A673 (cell line): ENCODE data around the gene PUS10. TPM values are rescaled to one million over a fixed set of nuclear protein-coding genes. Genes with fewer than 3 reads are reported as not detected.
A peak's percentile ranks its signal among the peaks of the same experiment; 100 is the strongest.

Experiments used
- BruUV-seq: library from RNA; stranded (reverse); fragments of 400-500 nt; replicated peaks from 2 replicates; lab custom pipeline; 2021; lab: Mats Ljungman, UMichigan
- CTCF ChIA-PET: fragments of 300-600 bp; sonication (Branson Sonifier 250); formaldehyde crosslinking; loops from one replicate; lab custom pipeline; 2022; ENCODE audit warnings: antibody characterized with exemption; lab: Charles Lee
- POLR2A ChIA-PET: fragments of 300-600 bp; sonication (Branson Sonifier 250); formaldehyde crosslinking; loops from one replicate; lab custom pipeline; 2022; ENCODE audit warnings: antibody characterized with exemption; ENCODE audit not compliant: low non-redundant PET; lab: Charles Lee
- DNase-seq: peaks from one replicate; pipeline ENCODE4 v3.0.0-alpha.2; 2015; ENCODE audit warnings: low spot score
- H3K27ac ChIP-seq: fragments of 200-600 bp; sonication (generic); 2 replicates; pipeline ENCODE4 v1.5.1; 2016; ENCODE audit warnings: mixed run types, low read depth, mild to moderate bottlenecking, mixed read lengths, antibody characterized with exemption, low read length; ENCODE audit not compliant: poor library complexity, severe bottlenecking
- H3K27me3 ChIP-seq: fragments of 200-600 bp; sonication (generic); replicated peaks from 2 replicates; pipeline ENCODE4 v1.6.1; 2017; ENCODE audit warnings: mixed run types, low read depth, mild to moderate bottlenecking, mixed read lengths, antibody characterized with exemption, low read length; ENCODE audit not compliant: insufficient read depth, poor library complexity
- H3K36me3 ChIP-seq: fragments of 200-600 bp; sonication (generic); 2 replicates; pipeline ENCODE4 v1.6.1; 2016; ENCODE audit warnings: mixed run types, mild to moderate bottlenecking, mixed read lengths, antibody characterized with exemption, low read length; ENCODE audit not compliant: insufficient read depth, poor library complexity, severe bottlenecking
- H3K4me1 ChIP-seq: fragments of 200-600 bp; sonication (generic); 2 replicates; pipeline ENCODE4 v1.6.1; 2017; ENCODE audit warnings: mixed run types, mild to moderate bottlenecking, mixed read lengths, antibody characterized with exemption, low read length; ENCODE audit not compliant: insufficient read depth, poor library complexity, severe bottlenecking
- H3K4me3 ChIP-seq: fragments of 200-600 bp; sonication (generic); 2 replicates; pipeline ENCODE4 v1.5.1; 2016; ENCODE audit warnings: low read depth, mixed run types, mild to moderate bottlenecking, mixed read lengths, low read length; ENCODE audit not compliant: poor library complexity, severe bottlenecking
- H3K9me3 ChIP-seq: fragments of 200-600 bp; sonication (generic); 2 replicates; pipeline ENCODE4 v1.6.1; 2016; ENCODE audit warnings: mixed run types, low read depth, mild to moderate bottlenecking, mixed read lengths, antibody characterized with exemption, low read length; ENCODE audit not compliant: poor library complexity, severe bottlenecking
- EZH2 ChIP-seq: fragments of 200-600 bp; sonication (generic); IDR thresholded peaks from 2 replicates; pipeline ENCODE4 v1.6.1; 2017; ENCODE audit warnings: borderline replicate concordance, low read depth, mild to moderate bottlenecking, mixed read lengths, antibody characterized with exemption, low read length; ENCODE audit not compliant: poor library complexity, severe bottlenecking
- intact Hi-C: fragments of 100-400 bp; cut with micrococcal nuclease; formaldehyde crosslinking; loops from one replicate; pipeline ENCODE4 v1.10.0; 2022; ENCODE audit not compliant: unreplicated experiment
- total RNA-seq: library from RNA; stranded (reverse); gene quantifications from 2 replicates; pipeline ENCODE4 v1.2.3, GENCODE V29; 2021
- TF ChIP-seq, protein P1 (sequence below): fragments of 300-800, 200-600 bp; sonication (generic); conservative IDR thresholded peaks from 2 replicates; pipeline ENCODE4 v1.5.1; 2017; ENCODE audit warnings: low read depth, mild to moderate bottlenecking, antibody characterized with exemption, low read length, moderate library complexity, mixed read lengths

The PUS10 gene
- total RNA-seq, 1 experiment from 2014 or later = 4.2 TPM

DNA sequence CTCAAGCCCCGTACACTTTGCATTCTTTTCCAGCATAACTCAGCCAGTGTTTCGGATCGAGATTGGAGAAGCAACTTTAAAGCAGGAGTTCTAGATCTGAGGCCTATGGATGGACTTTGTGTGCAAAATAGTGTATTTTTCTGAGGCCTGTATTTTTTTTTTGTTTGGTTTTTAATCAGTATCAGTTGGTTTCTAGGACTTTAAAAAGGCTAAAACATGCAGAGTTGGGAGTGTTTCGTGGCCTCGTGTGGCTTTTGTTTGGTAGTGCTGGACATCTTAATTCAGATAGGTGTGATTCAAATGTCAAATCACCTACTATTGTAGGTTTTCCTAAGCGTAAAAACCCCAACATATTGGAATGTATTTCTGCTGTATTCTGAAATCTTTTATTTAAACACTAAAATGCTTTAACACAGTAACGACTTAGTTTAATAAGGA lies 282 bp upstream of the PUS10 start:
- POLR2A ChIA-PET = no interaction called here
- TF ChIP-seq, protein P1, sequence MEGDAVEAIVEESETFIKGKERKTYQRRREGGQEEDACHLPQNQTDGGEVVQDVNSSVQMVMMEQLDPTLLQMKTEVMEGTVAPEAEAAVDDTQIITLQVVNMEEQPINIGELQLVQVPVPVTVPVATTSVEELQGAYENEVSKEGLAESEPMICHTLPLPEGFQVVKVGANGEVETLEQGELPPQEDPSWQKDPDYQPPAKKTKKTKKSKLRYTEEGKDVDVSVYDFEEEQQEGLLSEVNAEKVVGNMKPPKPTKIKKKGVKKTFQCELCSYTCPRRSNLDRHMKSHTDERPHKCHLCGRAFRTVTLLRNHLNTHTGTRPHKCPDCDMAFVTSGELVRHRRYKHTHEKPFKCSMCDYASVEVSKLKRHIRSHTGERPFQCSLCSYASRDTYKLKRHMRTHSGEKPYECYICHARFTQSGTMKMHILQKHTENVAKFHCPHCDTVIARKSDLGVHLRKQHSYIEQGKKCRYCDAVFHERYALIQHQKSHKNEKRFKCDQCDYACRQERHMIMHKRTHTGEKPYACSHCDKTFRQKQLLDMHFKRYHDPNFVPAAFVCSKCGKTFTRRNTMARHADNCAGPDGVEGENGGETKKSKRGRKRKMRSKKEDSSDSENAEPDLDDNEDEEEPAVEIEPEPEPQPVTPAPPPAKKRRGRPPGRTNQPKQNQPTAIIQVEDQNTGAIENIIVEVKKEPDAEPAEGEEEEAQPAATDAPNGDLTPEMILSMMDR = no peak
- no peak for TF ChIP-seq EZH2
- intact Hi-C loops = no loop called here
- TSS peak; percentile 63 for BruUV-seq
- H3K4me1 ChIP-seq = peaks cover 15% of the 10 kb centered on the region
- peak overlapping the region; percentile 93 for H3K27ac ChIP-seq
- H3K9me3 ChIP-seq = no peaks in the 10 kb centered on the region
- H3K36me3 ChIP-seq = no peaks in the 10 kb centered on the region
- peak overlapping the region; percentile 77 for H3K4me3 ChIP-seq
- no peak for DNase-seq
- CTCF ChIA-PET = no interaction called here
- H3K27me3 ChIP-seq = no peaks in the 10 kb centered on the region

DNA sequence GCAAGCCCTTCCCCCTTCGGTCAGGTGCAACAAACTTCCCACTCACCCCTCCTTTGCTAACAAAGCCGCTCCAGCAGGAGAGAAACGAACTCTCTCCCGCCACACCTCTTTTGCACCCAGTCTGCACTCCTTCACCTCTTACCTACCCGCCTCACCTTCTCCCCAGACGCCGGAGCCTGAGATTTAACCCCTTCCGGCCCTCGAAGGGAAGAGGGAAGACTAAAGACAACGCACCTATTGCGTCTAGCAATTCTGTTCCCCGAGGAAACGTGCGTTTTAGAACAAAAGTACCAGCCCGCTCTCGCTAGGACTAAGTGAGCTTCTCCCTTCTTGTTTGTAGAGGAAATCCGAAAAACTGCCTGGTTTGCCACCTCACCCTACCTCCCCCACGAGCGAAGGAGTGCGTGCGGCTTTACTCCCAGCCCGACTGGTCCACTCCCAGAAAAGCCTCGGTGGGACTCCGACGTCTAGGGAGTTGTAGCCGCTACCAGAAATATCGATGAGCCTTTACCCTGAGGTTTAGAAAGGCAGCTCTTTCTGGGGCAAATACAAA lies 976 bp downstream of the PUS10 start:
- H3K36me3 ChIP-seq = no peaks in the 10 kb centered on the region
- peak overlapping the region; percentile 93 for H3K27ac ChIP-seq
- ChIA-PET CTCF (no interaction called here), POLR2A (no interaction called here)
- TF ChIP-seq, protein P1 = no peak
- TF ChIP-seq EZH2 = no peak
- DNase-seq = peak; percentile 89
- peak overlapping the region; percentile 77 for H3K4me3 ChIP-seq
- H3K9me3 ChIP-seq = no peaks in the 10 kb centered on the region
- H3K27me3 ChIP-seq = no peaks in the 10 kb centered on the region
- intact Hi-C loops = no loop called here
- BruUV-seq = no TSS peak
- H3K4me1 ChIP-seq = peaks cover 15% of the 10 kb centered on the region

DNA sequence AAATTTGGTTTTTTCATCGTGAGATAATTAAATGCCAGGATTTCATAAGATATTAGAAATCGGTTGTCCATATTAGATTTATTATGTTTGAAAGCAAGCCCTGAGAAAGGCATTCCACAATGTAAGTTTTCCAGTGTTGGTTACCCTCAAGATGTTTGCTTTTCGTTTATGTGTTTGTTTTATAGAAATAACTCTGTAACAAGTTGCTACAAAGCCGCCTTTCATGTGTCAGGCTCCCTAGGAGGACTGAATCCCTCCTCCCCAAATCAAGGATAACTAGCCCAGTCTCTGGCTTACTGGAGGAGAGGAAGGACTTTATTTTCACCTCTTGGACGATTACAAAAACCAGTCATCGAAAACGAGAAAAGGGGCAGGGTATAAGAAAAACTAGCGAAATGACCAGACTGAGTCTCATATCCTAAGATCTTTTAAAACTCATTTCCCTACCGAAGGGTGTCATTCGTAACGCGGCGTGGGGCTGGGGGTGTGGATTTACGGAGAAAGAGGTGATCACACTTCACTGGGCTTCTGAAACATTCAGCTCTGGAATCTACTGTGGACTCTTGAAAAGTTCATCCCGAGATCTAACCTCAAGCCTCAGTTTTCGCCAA lies 1.6 kb downstream of the PUS10 start:
- peaks cover 15% of the 10 kb centered on the region for H3K4me1 ChIP-seq
- TF ChIP-seq, protein P1 = no peak
- no peak for TF ChIP-seq EZH2
- H3K4me3 ChIP-seq = peak overlapping the region; percentile 77
- H3K27me3 ChIP-seq = no peaks in the 10 kb centered on the region
- H3K9me3 ChIP-seq = no peaks in the 10 kb centered on the region
- no peak for DNase-seq
- ChIA-PET POLR2A (interaction anchor here (0.7 kb wide), 2 partner anchors 37 to 49 kb away, joined by 4 to 6 read pairs; partner anchors contain the start of gene SANBR), CTCF (no interaction called here)
- TSS peak; percentile 80 for BruUV-seq
- H3K27ac ChIP-seq = peak overlapping the region; percentile 93
- intact Hi-C loops = no loop called here
- no peaks in the 10 kb centered on the region for H3K36me3 ChIP-seq
